ENCODE results near the gene TBX4.

GRCh38 chr17:61402978-61403800 is 49.0 kb upstream of the TBX4 start:
- TF ChIP-seq CTCF (conservative IDR thresholded peaks at IDR 0.05) (no peak), EZH2 (IDR thresholded peaks at IDR 0.05; ENCODE audit: low read depth) (no peak)

Data from PC-9 (cell line).